GM12878 (cell line): ENCODE data around the gene TET3.

Source experiments
- HDGF ChIP-seq: fragments of 450-650 bp; IDR thresholded peaks from 2 replicates; pipeline ENCODE4 v1.6.1; 2016; ENCODE audit warnings: antibody characterized with exemption
- SMAD1 ChIP-seq: fragments of 450-650 bp; IDR thresholded peaks from 2 replicates; pipeline ENCODE4 v1.6.1; 2018; ENCODE audit warnings: mild to moderate bottlenecking, low read depth; ENCODE audit not compliant: partially characterized antibody
- TF ChIP-seq, protein P1 (sequence below), 3 experiments: IDR thresholded peaks in 2 of 3; conservative IDR thresholded peaks in 1 of 3; 2 replicates each; pipeline ENCODE4 v1.5.1; 2011; ENCODE audit warnings: low read depth in 3 of 3, low read length in 3 of 3, mild to moderate bottlenecking in 3 of 3, control low read depth in 2 of 3, moderate library complexity in 2 of 3, inconsistent platforms in 1 of 3, mixed read lengths in 1 of 3; ENCODE audit not compliant: control insufficient read depth in 2 of 3, insufficient read depth in 1 of 3; ENCODE audit errors: extremely low read depth in 1 of 3

- TF ChIP-seq SMAD1 (no peak), HDGF (no peak)
- TF ChIP-seq, protein P1, sequence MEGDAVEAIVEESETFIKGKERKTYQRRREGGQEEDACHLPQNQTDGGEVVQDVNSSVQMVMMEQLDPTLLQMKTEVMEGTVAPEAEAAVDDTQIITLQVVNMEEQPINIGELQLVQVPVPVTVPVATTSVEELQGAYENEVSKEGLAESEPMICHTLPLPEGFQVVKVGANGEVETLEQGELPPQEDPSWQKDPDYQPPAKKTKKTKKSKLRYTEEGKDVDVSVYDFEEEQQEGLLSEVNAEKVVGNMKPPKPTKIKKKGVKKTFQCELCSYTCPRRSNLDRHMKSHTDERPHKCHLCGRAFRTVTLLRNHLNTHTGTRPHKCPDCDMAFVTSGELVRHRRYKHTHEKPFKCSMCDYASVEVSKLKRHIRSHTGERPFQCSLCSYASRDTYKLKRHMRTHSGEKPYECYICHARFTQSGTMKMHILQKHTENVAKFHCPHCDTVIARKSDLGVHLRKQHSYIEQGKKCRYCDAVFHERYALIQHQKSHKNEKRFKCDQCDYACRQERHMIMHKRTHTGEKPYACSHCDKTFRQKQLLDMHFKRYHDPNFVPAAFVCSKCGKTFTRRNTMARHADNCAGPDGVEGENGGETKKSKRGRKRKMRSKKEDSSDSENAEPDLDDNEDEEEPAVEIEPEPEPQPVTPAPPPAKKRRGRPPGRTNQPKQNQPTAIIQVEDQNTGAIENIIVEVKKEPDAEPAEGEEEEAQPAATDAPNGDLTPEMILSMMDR (IDR thresholded peaks at IDR 0.05 in 2 of 3, conservative IDR thresholded peaks at IDR 0.05 in 1 of 3; ENCODE audit: control insufficient read depth in 2 of 3, extremely low read depth in 1 of 3, insufficient read depth in 1 of 3, low read depth in 3 of 3, low read length in 3 of 3) = no peak
Measured at GRCh38 chr2:74003494-74004211, 18.9 kb downstream of the TET3 start.
